GM12873 (cell line): ENCODE measurements around the gene CALM1.

ENCODE experiments used
- TF ChIP-seq, protein P1 (sequence below): IDR thresholded peaks from 2 replicates; pipeline ENCODE4 v1.5.1; 2012; ENCODE audit warnings: low read depth, mild to moderate bottlenecking, moderate library complexity, low read length, control low read depth; ENCODE audit not compliant: insufficient read depth; ENCODE audit errors: missing control alignments

Gene CALM1

DNA sequence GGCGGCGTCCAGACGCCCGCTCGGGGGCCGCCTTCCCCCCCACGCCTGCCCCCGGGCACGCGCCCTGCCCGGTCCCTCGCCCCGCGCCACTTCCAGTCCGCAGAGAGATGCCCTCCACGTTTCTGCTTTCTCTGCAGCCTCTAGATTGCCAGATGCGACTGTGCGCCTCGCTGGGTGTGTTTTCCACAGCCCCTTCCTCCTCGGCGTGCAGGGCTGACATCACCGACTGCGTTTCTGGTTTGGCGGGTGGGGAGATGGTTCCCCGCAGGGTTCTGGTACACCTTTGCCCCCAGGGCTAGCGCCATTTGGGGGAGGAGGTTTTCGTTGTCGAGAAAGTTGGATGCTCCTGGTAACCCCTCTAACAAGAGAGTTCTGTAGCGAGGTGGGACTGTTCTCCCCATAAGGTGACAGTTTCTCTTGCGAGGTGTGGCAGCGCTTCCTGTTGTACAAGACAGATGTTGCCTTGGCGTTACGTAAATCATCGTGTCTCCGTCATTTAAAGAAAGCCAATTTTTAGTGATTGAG, 1.5 kb downstream of the CALM1 start:
- TF ChIP-seq, protein P1, sequence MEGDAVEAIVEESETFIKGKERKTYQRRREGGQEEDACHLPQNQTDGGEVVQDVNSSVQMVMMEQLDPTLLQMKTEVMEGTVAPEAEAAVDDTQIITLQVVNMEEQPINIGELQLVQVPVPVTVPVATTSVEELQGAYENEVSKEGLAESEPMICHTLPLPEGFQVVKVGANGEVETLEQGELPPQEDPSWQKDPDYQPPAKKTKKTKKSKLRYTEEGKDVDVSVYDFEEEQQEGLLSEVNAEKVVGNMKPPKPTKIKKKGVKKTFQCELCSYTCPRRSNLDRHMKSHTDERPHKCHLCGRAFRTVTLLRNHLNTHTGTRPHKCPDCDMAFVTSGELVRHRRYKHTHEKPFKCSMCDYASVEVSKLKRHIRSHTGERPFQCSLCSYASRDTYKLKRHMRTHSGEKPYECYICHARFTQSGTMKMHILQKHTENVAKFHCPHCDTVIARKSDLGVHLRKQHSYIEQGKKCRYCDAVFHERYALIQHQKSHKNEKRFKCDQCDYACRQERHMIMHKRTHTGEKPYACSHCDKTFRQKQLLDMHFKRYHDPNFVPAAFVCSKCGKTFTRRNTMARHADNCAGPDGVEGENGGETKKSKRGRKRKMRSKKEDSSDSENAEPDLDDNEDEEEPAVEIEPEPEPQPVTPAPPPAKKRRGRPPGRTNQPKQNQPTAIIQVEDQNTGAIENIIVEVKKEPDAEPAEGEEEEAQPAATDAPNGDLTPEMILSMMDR, result no peak

GRCh38 chr14:90398841-90399540, 2.2 kb downstream of the CALM1 start:
- TF ChIP-seq, protein P1, result no peak

- TF ChIP-seq, protein P1, result peak; percentile 100
These were observed 3.0 kb downstream of the CALM1 start for GRCh38 chr14:90399541-90400444.

GRCh38 chr14:90400904-90401561, 4.2 kb downstream of the CALM1 start:
- TF ChIP-seq, protein P1, result no peak

DNA sequence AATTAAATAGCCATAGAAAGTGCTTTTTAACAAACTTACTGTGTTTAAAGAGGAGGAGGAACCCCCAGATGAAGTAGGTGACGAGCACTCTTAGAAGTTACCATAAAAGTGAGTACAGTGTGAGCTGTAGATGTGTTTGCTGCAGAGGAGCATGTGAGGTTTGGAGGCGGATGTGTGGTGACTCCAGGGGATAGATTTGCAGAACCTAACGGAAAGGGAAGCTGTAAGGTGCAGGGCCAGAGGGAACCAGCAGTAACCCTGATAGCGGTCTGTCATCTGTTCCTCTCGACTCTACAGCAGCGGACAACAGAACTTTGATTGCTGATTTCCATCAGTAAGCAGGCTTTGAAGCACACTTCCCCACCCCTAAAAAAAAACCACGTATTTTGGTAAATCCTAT, 5.2 kb downstream of the CALM1 start:
- TF ChIP-seq, protein P1, result no peak

GRCh38 chr14:90403065-90403464, 6.2 kb downstream of the CALM1 start:
- TF ChIP-seq, protein P1, result no peak

DNA sequence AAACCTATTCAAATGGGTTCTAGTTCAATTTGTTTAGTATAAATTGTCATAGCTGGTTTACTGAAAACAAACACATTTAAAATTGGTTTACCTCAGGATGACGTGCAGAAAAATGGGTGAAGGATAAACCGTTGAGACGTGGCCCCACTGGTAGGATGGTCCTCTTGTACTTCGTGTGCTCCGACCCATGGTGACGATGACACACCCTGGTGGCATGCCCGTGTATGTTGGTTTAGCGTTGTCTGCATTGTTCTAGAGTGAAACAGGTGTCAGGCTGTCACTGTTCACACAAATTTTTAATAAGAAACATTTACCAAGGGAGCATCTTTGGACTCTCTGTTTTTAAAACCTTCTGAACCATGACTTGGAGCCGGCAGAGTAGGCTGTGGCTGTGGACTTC, 8.3 kb downstream of the CALM1 start:
- TF ChIP-seq, protein P1, result no peak
